Activated B cell treated with CpG ODN at 0.5 μM for 24 hours (primary cell): ENCODE data around the gene ERCC1. TPM values are rescaled to one million over a fixed set of nuclear protein-coding genes. Genes with fewer than 3 reads are reported as not detected.

Experiments
- ATAC-seq: fragments of 200-7000 bp; cut with Tn5 transposase; one replicate; pipeline ENCODE4 v1.10.0; 2021; ENCODE audit warnings: low read depth, mild to moderate bottlenecking, moderate library complexity
- CTCF ChIA-PET: fragments of 350-600 bp; sonication (Branson Sonifier 250); formaldehyde crosslinking; loops from one replicate; lab custom pipeline; 2021; ENCODE audit warnings: antibody characterized with exemption; lab: Charles Lee
- POLR2A ChIA-PET: fragments of 350-600 bp; sonication (Branson Sonifier 250); formaldehyde crosslinking; loops from one replicate; lab custom pipeline; 2021; ENCODE audit warnings: antibody characterized with exemption; lab: Charles Lee
- DNase-seq: peaks from one replicate; pipeline ENCODE4 v3.0.0; 2022
- H3K27ac Mint-ChIP-seq: one replicate; pipeline ENCODE4 v1.8.0; 2020; ENCODE audit warnings: mixed read lengths
- H3K27me3 Mint-ChIP-seq: one replicate; pipeline ENCODE4 v1.8.0; 2021; ENCODE audit warnings: mixed read lengths
- H3K36me3 Mint-ChIP-seq: one replicate; pipeline ENCODE4 v1.8.0; 2021; ENCODE audit warnings: low read depth, mixed read lengths
- H3K4me1 Mint-ChIP-seq: one replicate; pipeline ENCODE4 v1.8.0; 2021; ENCODE audit warnings: mixed read lengths
- H3K4me3 Mint-ChIP-seq: one replicate; pipeline ENCODE4 v1.8.0; 2020; ENCODE audit warnings: mild to moderate bottlenecking, mixed read lengths
- H3K9me3 Mint-ChIP-seq: one replicate; pipeline ENCODE4 v1.8.0; 2020; ENCODE audit warnings: mixed read lengths
- intact Hi-C: fragments of 100-400 bp; cut with micrococcal nuclease; formaldehyde crosslinking; loops from one replicate; pipeline ENCODE4 v1.15.1; 2024
- total RNA-seq: library from RNA; stranded (reverse); gene quantifications from 2 replicates; pipeline ENCODE4 v1.2.3, GENCODE V29; 2022
- TF ChIP-seq, protein P1 (sequence below): fragments of 200-600 bp; IDR thresholded peaks from one replicate; pipeline ENCODE4 v1.8.0; 2022; ENCODE audit warnings: antibody characterized with exemption, mild to moderate bottlenecking

Gene ERCC1
- total RNA-seq, 1 donor from 2014 or later: 69.2 TPM

GRCh38 chr19:45442778-45443461, 19.2 kb upstream of the ERCC1 start:
- Mint-ChIP-seq H3K27me3 (no peaks in the 10 kb centered on the region), H3K9me3 (no peaks in the 10 kb centered on the region), H3K36me3 (no peaks in the 10 kb centered on the region), H3K4me1 (peaks cover 49% of the 10 kb centered on the region), H3K4me3 (peak overlapping the region; percentile 84), H3K27ac (peak overlapping the region; percentile 89)
- ATAC-seq (peak; percentile 32), DNase-seq (peak; percentile 60)
- TF ChIP-seq, protein P1, sequence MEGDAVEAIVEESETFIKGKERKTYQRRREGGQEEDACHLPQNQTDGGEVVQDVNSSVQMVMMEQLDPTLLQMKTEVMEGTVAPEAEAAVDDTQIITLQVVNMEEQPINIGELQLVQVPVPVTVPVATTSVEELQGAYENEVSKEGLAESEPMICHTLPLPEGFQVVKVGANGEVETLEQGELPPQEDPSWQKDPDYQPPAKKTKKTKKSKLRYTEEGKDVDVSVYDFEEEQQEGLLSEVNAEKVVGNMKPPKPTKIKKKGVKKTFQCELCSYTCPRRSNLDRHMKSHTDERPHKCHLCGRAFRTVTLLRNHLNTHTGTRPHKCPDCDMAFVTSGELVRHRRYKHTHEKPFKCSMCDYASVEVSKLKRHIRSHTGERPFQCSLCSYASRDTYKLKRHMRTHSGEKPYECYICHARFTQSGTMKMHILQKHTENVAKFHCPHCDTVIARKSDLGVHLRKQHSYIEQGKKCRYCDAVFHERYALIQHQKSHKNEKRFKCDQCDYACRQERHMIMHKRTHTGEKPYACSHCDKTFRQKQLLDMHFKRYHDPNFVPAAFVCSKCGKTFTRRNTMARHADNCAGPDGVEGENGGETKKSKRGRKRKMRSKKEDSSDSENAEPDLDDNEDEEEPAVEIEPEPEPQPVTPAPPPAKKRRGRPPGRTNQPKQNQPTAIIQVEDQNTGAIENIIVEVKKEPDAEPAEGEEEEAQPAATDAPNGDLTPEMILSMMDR: no peak
- CTCF ChIA-PET: interaction anchor here (1.8 kb wide), 1 partner anchor 36 kb away, joined by 6 read pairs; no protein-coding TSS in a partner anchor
- POLR2A ChIA-PET: interaction anchor here (1.4 to 1.8 kb wide), 2 partner anchors 25 to 26 kb away, joined by 7 to 8 read pairs; partner anchors contain the start of gene FOSB
- intact Hi-C loops: loop anchor here (1.0 kb wide), 3 partner anchors 8 to 35 kb away; partner anchors contain the start of gene FOSB

DNA sequence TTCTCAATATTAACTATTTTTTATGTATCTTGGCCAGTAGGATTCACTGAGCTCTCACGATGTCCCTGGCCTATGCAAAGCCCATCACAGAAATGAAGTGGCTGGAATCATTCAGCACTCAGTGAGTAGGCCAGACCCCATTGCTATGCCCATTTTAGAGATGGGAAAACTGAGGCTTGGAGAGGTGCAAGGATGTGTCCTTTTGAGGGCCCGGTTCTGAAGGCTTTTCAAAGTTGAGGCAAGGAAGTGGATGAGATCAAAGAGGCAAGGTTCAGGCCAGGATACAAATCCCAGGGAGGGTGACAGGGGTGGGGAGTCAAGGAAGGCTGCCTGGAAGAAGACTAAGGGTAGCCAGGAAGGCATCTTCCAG, 18.7 kb upstream of the ERCC1 start:
- no peaks in the 10 kb centered on the region for H3K9me3 Mint-ChIP-seq
- ChIA-PET CTCF (interaction anchor here (1.8 kb wide), 1 partner anchor 36 kb away, joined by 6 read pairs; no protein-coding TSS in a partner anchor), POLR2A (interaction anchor here (1.8 to 2.0 kb wide), 2 partner anchors 25 to 36 kb away, joined by 8 to 10 read pairs; partner anchors contain the start of gene FOSB)
- no peaks in the 10 kb centered on the region for H3K36me3 Mint-ChIP-seq
- no peak for DNase-seq
- intact Hi-C loops: no loop called here
- H3K4me1 Mint-ChIP-seq: peaks cover 49% of the 10 kb centered on the region
- H3K27me3 Mint-ChIP-seq: no peaks in the 10 kb centered on the region
- TF ChIP-seq, protein P1: no peak
- peak overlapping the region; percentile 89 for H3K27ac Mint-ChIP-seq
- peak overlapping the region; percentile 84 for H3K4me3 Mint-ChIP-seq
- no peak for ATAC-seq

DNA sequence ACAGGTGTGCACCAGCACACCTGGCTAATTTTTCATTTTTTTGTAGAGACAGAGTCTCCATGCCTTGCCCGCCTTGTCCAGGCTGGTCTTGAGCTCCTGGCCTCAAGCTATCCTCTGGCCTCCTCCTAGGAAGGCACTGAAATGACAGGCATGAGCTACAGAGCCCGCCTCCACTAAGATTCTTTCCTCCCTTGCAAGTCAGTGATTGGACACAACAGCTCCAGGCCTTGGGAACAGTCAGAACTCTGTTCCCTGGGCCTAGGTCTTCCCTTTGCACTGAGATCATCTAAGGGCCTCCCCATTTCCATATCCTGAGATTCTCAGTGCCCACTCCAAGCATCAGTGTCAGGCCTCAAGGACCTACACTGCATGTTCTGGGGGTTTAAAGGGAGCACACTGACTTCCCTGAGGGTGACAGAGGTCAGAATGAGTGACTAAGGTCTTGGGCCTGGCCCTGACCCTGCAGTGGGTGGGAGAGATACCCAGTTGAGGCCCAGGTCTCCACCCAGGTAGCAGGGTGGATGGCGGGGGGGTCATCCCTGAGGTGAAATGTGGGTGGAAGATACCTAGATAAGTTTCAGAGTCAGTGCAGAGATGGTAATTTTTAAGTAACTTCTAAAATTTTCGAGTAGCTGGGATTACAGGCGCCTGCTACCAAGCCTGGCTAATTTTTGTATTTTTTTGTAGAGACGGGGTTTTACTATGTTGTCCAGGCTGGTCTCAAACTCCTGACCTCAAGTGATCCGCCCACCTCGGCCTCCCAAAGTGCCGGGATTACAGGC, 17.3 kb upstream of the ERCC1 start:
- intact Hi-C loops: no loop called here
- ATAC-seq: no peak
- Mint-ChIP-seq H3K36me3 (no peaks in the 10 kb centered on the region), H3K4me3 (peak overlapping the region; percentile 72), H3K27me3 (no peaks in the 10 kb centered on the region), H3K4me1 (peaks cover 46% of the 10 kb centered on the region), H3K9me3 (no peaks in the 10 kb centered on the region), H3K27ac (peak overlapping the region; percentile 75)
- ChIA-PET CTCF (interaction anchor here (1.9 to 5.4 kb wide), 5 partner anchors 27 to 67 kb away, joined by 6 to 336 read pairs (median 49); partner anchors contain the start of genes FOSB and VASP), POLR2A (interaction anchor here (0.7 to 3.0 kb wide), 5 partner anchors 9 to 44 kb away, joined by 8 to 43 read pairs (median 10); partner anchors contain the start of gene FOSB)
- TF ChIP-seq, protein P1: no peak
- DNase-seq: no peak

GRCh38 chr19:45440259-45440638, 16.5 kb upstream of the ERCC1 start:
- H3K27ac Mint-ChIP-seq: peak overlapping the region; percentile 75
- ATAC-seq (no peak), DNase-seq (no peak)
- H3K4me3 Mint-ChIP-seq: peak overlapping the region; percentile 72
- H3K27me3 Mint-ChIP-seq: no peaks in the 10 kb centered on the region
- ChIA-PET CTCF (interaction anchor here (0.6 to 5.4 kb wide), 30 partner anchors 9 to 361 kb away, joined by 3 to 336 read pairs (median 6); partner anchors contain the start of genes ERCC1, FOSB, GEMIN7 and PPP1R13L), POLR2A (interaction anchor here (0.5 to 3.3 kb wide), 12 partner anchors 9 to 236 kb away, joined by 3 to 92 read pairs (median 6); partner anchors contain the start of gene FOSB)
- intact Hi-C loops: no loop called here
- H3K36me3 Mint-ChIP-seq: no peaks in the 10 kb centered on the region
- no peaks in the 10 kb centered on the region for H3K9me3 Mint-ChIP-seq
- peaks cover 41% of the 10 kb centered on the region for H3K4me1 Mint-ChIP-seq
- TF ChIP-seq, protein P1: no peak
